Loucy (cell line): Measurements from ENCODE around the gene SLC37A4.

Source experiments
- EZH2phosphoT487 ChIP-seq: fragments of 200-600 bp; IDR thresholded peaks from 2 replicates; pipeline ENCODE4 v1.6.1; 2018; ENCODE audit warnings: antibody characterized with exemption, mild to moderate bottlenecking, moderate library complexity, borderline replicate concordance
- TF ChIP-seq, protein P1 (sequence below): fragments of 200-600 bp; sonication (generic); conservative IDR thresholded peaks from 2 replicates; pipeline ENCODE4 v1.5.1; 2014; ENCODE audit warnings: mild to moderate bottlenecking, antibody characterized with exemption, low read length

DNA sequence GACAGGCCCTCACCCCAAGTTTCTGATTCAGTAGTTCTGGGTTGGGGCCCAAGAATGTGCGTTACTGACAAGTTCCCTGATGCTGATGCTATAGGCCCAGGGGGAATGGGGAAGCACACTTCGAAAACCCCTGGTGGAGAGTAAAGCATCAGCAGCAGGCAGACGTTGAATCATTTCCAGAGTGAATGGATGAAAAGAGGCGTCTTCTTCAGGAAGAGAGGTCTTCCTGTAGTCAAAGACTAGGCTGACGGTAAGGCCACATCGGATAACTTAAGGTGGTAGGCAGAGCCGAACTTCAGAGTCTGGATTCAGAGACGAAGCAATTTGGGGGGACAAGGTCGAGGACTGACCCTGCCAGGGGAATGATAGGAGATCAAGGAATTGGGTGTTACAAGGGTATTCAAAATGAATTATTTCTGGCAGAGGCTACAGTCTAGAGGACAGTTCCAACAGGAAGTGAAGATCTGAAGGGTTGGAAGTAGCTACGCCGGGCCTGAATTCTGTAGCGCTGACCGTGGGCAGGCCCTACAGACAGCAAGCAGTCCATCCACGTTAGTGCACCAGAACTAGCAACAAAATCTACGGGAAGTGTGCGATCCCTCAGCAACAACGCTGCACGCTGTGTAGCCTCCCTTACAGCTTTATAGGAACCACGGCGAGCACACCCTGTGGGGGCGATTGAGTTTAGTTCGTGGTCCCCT lies 33.6 kb downstream of the SLC37A4 start:
- TF ChIP-seq, protein P1, sequence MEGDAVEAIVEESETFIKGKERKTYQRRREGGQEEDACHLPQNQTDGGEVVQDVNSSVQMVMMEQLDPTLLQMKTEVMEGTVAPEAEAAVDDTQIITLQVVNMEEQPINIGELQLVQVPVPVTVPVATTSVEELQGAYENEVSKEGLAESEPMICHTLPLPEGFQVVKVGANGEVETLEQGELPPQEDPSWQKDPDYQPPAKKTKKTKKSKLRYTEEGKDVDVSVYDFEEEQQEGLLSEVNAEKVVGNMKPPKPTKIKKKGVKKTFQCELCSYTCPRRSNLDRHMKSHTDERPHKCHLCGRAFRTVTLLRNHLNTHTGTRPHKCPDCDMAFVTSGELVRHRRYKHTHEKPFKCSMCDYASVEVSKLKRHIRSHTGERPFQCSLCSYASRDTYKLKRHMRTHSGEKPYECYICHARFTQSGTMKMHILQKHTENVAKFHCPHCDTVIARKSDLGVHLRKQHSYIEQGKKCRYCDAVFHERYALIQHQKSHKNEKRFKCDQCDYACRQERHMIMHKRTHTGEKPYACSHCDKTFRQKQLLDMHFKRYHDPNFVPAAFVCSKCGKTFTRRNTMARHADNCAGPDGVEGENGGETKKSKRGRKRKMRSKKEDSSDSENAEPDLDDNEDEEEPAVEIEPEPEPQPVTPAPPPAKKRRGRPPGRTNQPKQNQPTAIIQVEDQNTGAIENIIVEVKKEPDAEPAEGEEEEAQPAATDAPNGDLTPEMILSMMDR, result peak; percentile 47
- no peak for TF ChIP-seq EZH2phosphoT487
